Activated CD4-positive, alpha-beta T cell treated with anti-CD3 and anti-CD28 coated beads, Interleukin-2, amount 50 U/mL, for 24 hours (primary cell): ENCODE measurements around the gene LRPAP1.

ENCODE experiments used
- DNase-seq, 2 donors: peaks; one replicate each; pipeline ENCODE4 v3.0.0-alpha.2; 2020; ENCODE audit warnings: low read depth in 1 of 2, low spot score in 1 of 2

LRPAP1 gene

DNA sequence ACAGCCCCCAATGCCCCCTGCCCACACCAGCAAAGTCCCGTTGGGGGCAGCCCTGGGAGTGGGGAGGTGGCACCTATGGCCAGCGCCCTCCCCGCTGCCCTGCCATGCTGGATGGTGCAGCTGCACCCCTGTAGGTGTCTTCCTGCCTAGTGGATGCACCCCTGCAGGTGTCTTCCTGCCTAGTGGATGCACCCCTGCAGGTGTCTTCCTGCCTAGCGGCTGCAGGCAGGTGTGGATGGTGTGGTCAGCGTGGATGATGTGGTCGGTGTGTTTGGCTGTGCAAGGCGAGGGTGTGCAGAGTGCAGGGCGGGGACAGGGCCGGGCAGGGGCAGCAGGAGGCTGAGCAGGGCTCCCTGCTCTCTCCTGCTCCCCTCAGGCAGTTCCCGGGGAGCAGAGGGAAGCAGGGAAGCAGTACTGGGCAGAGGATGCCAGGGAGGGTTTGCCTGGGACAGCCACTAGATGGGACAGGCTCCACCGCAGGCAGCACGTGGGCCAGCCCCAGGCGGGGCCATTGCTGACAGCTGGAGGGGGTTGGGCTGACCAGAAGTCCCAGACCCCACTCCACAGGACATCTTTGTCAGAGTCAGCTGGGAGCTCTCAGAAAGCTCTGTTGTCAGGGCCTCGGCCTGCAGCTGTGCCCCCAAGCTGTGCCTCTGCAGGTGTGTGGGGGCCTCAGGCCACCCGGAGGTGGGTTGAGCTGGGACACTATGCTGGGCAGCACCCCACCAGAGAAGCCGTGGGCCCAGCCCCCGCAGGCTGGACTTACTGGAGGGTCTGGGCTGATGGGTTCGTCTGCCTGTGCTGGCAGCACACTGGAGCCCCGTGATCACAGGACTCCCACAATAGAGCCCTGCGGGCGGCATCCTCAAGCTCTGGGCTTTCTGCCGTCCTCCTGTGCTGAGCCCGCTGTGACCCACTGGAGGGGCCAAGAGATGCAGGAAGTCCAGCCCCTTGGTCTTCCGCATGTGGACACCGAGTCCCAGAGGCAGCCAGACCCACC, 45.4 kb downstream of the LRPAP1 start:
- DNase-seq = no peak

DNA sequence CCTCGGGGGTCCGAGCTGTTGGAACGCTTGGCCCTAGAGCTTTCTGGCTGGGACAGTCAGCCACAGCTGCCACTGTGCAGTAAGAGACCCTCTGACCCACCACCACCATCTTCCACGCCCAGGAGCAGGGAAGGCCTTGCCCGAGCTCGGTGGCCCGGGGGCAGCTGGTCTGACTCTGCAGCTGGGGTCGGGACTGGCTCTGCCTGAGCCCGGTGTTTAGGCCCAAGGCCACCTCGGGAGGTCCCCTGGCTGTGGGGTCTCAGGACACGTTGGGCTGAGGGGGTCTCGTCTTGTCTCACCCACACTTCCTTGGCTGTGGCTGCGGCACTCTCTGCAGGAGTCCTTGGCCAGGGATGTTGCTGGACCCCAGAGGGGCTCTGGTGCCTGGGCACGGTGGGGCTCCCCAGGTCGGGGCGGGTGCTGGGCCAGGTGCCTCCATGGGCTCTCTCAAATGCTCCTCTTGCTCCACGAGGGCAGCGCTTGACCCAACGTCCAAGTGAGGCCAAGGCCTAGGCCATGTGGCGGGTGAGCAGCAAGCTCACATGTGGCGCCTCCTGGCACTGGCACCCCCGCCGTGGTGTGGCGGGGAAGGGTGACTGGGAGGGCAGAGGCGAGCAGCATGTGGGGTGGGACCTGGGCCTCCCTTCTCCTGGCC, 46.2 kb downstream of the LRPAP1 start:
- no peak for DNase-seq

DNA sequence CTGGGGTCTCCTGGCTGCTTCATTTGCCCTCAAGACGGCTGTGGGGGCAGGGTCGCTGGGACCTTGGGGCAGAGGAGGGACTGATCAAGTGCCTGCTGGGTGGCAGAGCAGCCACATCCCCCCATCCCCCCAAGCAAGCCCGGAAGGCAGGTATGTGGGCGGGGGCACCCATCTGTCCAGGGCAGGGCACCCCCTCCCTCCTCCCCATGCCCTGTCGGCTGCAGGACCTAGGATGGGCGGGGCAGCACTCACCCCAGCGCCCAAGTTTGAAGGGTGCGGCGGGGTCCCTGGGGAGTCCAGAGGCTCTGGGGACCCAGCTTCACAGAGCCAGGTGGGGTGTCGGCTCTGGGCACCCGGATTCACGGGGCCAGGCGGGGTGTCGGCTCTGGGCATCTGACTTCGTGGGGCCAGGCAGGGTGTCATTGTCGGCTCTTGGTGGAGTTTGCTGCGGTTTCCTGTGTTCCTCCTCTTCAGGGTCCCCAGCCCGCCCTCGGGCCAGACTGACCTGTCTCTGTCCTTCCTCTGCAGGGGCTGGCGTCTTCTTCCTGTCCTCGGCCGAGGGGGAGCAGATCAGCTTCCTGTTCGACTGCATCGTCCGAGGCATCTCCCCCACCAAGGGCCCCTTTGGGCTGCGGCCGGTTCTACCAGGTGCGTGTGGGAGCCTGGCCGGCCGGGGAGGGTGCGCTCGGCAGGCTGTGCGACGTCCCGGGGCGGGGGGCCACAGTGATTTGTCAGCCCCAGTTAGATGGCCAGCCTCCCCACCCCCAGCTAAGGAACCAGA, 47.0 kb downstream of the LRPAP1 start:
- no peak for DNase-seq

DNA sequence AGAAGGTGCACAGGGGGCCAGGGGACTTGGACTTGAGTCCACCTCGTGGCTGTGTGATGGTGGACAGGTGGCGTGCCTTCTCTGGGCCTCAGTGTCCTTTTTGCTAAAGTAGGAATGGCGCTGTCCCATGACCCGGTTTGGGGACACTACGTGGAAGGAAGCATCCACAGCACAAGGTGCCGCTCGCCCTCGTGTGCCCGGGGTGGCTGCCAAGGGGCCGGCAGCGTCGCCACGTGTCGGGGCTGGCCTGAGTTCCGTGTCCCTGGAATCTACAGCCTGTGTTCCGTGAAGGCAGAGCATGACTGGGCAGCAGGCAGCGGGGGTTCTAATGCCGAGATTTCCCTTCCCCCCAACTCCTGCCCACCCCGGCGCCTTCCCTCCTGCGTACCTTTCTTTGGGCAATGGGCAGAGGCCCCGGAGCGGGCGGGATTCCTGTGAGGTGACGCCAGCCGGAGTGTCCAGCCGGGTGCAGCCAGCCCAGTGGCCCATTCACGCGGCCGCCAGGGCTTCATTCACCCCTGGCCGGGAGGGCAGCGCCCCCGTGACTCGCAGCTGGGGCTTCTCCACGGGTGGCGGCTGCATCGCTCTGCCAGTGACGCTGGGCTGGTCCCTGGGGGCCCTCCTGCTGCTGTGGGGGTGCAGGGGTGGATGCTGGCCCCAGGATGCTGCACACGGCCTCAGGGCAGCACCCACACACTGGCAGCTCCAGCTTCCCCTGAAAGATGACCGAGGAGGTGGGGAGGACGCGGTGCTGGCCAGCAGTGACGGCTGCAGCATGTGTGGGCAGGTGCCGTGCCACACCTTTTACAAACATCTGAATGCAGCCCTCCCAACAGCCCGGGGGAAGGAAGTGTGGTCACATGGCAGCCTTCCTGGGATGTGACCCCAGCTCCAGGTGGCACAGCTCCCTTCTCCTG, 47.9 kb downstream of the LRPAP1 start:
- no peak for DNase-seq

DNA sequence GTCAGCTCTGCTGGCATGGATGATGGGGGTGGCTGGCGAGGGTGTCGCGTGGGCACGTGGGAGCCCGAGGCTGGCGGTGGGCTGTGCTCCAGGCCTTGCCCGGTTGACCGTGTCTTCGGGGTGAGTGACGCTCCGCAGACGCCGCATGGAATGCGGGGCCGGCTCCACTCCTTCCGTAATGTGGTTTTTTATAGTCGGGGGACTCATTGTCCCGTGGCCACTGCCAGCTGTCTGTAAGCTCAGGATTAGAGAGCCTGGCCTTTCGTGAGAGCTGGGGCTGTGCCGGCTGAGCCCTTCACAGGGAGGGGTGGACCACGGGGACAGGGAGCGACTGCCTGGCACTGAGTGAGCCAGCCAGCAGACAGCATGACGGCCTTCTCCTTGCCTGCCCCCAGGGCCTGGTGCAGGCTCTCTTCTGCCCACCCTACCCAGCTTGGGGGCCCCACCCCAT, 48.7 kb downstream of the LRPAP1 start:
- DNase-seq = no peak

DNA sequence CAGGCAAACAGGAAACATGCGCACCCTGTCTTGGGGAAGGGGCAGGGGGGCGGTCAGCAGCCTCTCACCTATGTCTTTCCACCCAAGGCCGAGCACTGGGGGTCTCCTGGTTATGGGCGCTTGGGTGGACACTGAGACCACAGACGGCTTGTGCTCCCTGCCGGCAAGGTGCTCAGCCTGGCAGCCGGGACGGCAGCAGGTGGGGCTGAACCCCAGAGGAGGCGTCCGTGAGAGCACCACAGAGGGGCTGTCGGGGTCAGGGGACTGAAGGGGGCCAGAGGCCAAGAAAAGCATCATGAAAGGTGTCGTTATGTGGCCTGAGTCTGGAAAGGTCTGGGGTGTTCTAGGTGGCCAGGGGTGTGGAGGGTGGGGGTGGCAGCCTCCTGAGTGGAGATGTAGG, 49.5 kb downstream of the LRPAP1 start:
- DNase-seq = no peak

DNA sequence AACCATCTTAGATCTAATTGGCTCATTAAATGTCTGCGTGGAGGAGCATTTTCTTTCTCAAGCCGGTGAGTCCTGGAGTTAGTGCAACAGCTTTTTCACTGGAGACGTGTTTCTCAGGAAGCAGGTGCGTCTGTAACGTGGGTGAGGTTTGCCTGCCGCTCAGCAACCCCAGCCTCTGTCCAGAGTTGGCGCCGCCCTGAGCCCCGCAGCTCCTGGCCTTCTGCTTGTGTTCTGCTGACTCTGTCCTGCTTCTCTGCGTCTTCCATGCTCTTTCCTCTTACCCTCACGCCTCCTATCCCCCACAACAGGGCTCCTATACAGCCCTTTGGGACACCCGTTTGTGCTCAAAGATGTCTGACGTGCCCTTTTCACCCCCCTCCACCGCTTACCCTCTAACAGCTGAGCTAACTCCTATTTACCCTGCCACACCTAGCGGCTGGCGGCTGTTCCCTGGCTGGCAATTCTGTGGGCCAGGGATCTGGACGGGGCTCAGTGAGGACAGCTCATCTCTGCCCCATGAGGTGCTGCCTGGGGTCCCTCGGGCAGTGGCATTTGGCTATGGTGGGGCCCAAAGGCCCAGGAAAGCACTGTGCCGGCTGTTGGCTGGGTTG, 50.3 kb downstream of the LRPAP1 start:
- no peak for DNase-seq

DNA sequence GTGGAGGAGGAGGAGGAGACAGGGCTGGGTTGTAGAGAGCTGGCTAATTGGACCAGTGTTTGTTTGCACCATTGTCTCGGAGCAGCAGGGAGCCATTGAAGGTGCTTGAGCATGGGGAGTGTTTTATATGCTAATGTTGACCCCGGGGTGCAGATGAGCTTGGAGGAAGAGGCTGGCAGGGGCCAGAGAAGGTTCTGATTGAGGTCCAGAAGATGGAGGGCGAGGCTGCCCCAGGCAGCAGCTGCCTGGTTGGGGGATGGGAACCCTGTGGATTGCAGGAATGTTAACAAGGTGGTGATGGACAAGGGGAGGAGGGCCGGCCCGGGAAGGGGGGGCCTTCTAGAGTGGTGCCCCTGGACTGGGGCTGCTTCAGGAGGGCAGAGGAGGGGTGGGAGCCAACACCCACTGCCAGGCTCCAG, 51.1 kb downstream of the LRPAP1 start:
- no peak for DNase-seq

DNA sequence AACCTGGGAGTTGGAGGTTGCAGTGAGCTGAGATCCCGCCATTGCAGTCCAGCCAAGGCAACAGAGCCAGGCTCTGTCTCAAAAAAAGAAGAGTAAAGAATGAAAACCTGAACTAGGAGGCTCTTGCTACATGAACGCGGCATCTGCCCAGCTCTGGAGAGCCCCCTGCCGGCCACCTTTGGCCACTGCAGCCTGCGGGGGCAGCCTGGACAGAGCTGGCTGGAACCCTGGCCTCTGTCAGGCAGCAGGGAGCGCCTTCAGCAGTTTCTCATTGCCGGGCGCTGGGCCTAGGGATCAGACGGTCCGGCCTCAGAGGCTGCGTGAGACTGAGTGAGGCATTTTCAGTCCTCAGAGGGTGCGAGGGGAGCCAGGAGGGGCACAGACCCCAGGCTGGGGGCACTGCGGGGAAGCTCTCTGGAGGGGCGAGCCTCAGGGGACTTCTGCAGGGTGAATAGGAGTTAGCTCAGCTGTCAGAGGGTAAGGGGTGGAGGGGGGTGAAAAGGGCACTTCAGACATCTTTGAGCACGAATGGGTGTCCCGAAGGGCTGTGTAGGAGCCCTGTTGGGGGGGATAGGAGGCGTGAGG, 51.6 kb downstream of the LRPAP1 start:
- peak; percentile 62 to 71 for DNase-seq

DNA sequence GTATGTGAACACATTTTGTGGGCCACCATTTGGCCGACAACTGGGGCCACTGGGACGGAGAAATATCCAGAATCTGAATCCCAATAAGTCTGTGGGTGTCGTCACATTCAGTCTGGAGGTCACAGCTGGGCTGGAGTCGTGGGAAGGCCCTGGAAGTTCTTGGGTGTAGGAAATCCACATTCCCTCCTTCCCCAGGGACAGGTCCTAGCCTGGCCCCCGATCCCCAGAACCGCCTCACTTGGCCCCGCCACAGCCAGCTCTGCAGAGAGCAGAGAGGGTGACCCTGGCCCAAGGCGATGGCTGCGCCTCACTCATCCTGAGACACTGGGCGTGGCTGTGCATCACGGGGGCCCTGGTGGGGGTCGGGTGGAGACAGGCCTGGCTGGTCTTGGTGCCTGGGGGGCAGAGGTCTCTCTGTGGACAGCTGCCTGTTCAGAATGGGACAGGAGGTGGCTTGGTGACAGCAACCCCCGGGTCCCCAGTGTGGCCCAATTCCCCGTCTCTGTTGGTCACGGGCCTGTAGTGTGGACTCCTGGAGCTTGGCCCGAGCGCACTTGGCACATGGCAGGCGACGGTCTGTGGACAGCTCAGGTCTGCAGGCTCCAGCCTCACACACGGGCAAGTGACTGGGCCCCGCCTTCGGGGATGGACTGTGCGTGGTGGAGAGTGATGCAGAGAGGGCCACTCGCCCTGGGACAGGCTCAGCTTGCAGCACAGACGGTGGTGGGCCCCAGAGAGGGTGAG, 52.7 kb downstream of the LRPAP1 start:
- no peak for DNase-seq

DNA sequence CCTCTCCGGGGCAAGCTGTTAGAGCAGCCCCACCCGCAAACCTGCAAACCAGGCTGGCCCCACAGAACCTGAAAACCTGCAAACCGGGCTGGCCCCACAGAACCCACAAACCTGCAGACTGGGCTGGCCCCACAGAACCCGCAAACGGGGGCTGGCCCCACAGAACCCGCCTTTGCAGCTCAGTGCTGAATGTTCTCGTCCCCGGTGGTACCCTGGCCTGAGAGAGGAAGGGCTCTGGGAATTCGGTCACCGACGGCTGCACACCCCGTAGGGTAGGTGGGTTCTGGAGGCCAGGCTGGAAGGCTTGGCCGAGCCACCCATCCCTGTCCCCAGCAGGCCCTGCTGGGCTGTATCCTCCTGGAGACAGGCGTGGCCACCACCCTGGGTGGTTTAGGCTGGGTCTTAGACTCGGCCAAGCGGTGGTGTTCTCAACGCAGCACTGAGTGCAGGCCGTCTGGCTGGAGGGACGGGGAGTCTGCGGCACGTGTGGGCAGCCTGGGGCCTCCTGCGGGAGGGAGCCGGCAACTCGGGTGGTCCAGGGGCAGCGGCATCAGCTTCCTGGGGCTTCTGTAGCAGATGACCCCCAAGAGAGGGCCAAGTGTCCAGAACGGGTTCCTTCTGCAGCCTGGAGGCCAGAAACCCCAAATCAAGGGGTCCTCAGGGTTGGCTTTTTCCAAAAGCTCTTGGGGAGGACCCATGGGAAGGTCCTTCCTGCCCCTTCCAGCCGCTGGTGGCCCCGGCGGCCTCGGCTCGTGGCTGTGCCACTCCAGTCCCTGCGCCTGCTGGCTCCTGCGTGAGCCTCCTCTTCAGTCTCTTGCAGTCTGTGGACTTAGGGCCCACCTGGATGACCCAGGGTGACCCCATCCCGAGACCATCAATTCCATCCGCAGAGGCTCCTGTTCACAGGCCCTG, 53.5 kb downstream of the LRPAP1 start:
- no peak for DNase-seq

DNA sequence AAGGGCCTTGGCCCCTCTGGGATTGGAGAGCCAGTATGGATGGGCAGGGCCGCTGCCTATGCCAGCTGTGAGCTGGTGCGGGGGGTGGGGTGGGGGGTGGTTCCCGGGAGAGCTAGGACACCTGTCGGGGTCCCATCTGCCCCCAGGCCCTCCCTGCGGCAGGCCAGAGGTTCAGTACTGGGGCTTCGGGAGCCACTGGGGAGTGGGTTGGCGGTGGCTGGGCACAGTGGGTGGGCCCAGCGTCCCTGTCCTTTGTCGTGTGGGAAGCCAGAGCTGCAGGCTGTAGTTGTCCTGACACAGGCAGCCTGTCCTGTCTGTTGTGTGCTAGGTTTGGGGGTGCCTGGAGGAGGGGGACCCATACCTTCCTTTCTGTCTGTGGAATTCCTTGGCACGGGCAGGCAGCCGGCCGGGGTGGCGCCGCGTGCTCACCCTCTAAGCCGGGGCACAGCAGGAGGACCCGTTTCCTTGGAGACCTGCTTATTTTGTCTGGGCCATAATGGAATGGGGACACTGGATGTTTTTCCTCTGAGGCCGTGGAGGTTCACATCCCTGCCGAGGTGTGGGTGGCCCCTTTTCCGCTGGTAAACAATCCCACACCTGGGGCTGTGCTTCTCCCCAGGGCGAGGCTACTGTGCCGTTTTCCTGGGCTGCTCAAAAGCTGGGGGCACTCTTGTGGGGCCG, 54.3 kb downstream of the LRPAP1 start:
- DNase-seq = no peak

DNA sequence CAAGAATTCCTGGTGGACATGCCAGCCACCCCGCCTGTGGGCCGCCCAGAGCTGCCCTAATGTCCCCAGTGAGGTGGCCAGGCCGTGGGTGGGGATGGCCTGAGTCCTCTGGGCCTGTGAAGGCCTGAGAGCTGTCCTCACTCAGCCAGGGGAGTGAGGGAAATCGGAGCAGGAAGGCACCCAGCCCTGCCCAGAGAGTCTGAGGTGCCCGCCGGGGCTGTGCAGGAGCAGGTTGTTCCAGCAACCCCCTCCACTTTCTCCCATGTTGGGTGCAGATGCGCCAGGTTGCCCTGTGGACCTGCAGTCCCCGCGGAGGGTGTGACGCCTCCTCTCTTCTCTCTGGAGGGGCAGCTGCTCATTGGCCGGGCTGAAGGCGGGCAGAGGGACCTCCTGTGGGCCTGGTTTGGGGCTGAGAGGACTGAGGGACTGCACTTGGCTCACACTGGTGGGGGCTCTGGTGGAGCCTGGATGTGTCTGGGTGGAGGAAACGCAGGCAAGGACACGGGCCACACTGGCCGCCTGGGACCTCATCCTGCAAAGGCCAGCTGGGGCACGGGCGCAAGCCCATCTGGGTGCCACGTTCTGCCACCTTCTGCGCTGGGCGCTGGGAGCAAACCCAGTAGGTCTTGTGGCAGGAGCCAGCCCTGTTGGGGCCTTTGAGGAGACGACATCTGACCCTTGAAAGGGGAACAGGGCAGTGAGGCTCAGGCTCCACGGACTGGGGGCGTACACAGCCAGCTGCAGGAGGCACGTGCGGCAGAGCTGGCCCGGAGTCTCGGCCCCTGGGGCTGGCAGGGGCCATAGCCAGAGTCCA, 55.1 kb downstream of the LRPAP1 start:
- DNase-seq = no peak

DNA sequence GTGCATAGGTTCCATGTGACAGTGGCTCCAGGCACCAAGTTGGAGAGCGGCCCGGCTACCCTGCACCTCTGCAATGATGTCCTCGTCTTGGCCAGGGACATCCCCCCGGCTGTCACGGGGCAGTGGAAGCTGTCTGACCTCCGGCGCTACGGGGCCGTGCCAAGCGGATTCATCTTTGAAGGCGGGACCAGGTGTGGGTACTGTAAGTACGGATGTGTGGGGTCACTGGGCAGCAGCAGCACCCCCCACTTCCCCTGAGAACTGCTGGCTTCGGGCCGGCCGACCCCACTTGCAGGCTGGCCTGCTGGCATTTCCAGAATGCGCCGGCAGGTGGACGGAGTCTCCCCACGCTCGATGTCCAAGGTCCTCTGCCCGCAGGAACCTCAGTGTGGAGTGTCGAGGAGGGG, 55.9 kb downstream of the LRPAP1 start:
- no peak for DNase-seq

DNA sequence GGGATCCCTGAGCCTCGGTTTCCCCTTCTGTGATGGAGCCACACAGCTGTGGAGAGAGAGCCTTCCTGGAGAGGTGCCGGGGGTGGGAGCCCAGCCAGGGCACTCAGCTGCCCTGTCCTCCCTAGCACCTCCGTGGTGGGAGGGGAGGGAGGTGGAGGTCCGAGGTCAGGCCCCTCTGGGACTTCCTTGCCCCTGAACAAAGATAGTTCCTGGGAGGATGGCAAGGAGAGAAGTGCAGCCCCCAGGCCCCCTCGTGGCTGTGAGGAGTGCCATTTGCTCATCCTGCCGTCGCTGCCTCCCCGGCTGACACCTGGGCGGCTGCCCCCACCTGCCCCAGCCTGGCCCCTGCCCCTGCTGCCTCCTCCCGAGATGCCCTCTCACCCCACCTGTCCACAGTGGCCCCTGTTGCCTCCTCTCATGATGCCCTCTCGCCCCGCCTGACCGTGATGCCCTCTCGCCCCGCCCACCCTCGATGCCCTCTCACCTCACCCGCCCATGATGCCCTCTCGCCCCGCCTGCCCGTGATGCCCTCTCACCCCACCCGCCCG, 56.4 kb downstream of the LRPAP1 start:
- DNase-seq = no peak

DNA sequence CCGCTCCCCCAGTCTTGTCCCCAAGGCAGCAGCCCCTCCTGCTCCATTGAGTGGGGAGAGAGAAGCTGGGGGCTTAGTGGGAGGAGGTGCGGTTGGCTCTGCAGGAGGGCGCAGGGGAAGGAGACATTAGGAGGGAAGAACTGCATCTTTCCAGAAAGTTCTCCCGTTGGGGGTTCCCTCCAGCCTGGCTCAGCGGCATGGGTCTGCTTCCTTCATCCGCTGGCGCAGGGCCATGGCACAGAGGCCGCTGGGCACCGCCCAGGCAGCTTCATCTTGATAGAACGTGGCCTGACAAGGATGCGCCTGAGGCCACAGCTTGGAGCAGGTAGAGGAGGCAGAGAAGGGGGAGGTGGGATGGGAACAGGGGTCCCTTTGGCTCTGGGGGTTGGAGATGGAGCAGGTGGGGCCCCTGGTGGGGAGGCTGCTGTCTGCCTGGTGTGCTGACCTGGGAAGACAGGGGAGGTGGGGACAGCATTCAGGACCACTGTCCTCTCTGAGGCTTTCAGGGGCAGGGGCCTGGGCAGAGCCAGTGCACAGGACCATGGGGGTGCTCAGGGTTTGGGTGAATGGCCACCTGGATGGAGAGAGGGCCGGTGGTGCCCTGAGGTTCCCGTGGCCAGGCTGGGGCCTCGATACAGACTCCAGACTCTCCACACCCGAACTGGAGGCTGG, 57.0 kb downstream of the LRPAP1 start:
- no peak for DNase-seq
